Ramos (cell line): ENCODE measurements around the gene ACP5.

Source experiments
- in situ Hi-C: fragments of 300-500 bp; cut with MboI; formaldehyde crosslinking; loops from one replicate; pipeline ENCODE4 v1.14.3; 2022; ENCODE audit warnings: low sequenced_read_pairs; ENCODE audit not compliant: unreplicated experiment

ACP5 gene

GRCh38 chr19:11550265-11550664, 27.2 kb downstream of the ACP5 start:
- in situ Hi-C loops: no loop called here

GRCh38 chr19:11549386-11549953, 28.0 kb downstream of the ACP5 start:
- in situ Hi-C loops: no loop called here

GRCh38 chr19:11547929-11548700, 29.3 kb downstream of the ACP5 start:
- in situ Hi-C loops: no loop called here

GRCh38 chr19:11541238-11541637, 36.2 kb downstream of the ACP5 start:
- in situ Hi-C loops: no loop called here

GRCh38 chr19:11540645-11541044, 36.8 kb downstream of the ACP5 start:
- in situ Hi-C loops: no loop called here

- in situ Hi-C loops: no loop called here
Observed at GRCh38 chr19:11539495-11540365, 37.7 kb downstream of the ACP5 start.

GRCh38 chr19:11538232-11539036, 39.0 kb downstream of the ACP5 start, which contains the start of gene CNN1:
Gene CNN1 (plus strand): TSS chr19:11538851. CDS start chr19:11538928, 77 bp downstream.
- in situ Hi-C loops: no loop called here

GRCh38 chr19:11535792-11536595, 41.5 kb downstream of the ACP5 start:
- in situ Hi-C loops: no loop called here

GRCh38 chr19:11534948-11535347, 42.5 kb downstream of the ACP5 start:
- in situ Hi-C loops: no loop called here

- in situ Hi-C loops: no loop called here
Observed at GRCh38 chr19:11534538-11534937, 42.9 kb downstream of the ACP5 start.

- in situ Hi-C loops: no loop called here
Observed at GRCh38 chr19:11530432-11530831, 47.0 kb downstream of the ACP5 start.

- in situ Hi-C loops: no loop called here
Observed at GRCh38 chr19:11528551-11529341, 48.7 kb downstream of the ACP5 start, which contains the start of gene ECSIT. Gene ECSIT (minus strand): TSS chr19:11529134. CDS start chr19:11519170, 9,964 bp downstream.
